Common myeloid progenitor, CD34-positive (primary cell): ENCODE results near the gene LIME1.

ENCODE experiments used
- CTCF ChIA-PET: fragments of 350-600 bp; sonication (Branson Sonifier 250); formaldehyde crosslinking; loops from one replicate; lab custom pipeline; 2021; ENCODE audit warnings: antibody characterized with exemption; lab: Charles Lee
- POLR2A ChIA-PET: fragments of 350-600 bp; sonication (Branson Sonifier 250); formaldehyde crosslinking; loops from one replicate; lab custom pipeline; 2021; ENCODE audit warnings: antibody characterized with exemption; lab: Charles Lee
- DNase-seq, 3 donors: peaks; one replicate each; pipeline versions ENCODE4 v3.0.0 to v3.0.0-alpha.2; 2013
- H3K27ac ChIP-seq, 2 experiments: 1 replicate in 1 of 2; 2 replicates in 1 of 2; pipeline ENCODE4 v1.7.0; 2013; ENCODE audit warnings: inconsistent platforms in 2 of 2, low read length in 2 of 2, mild to moderate bottlenecking in 2 of 2, low read depth in 1 of 2, moderate library complexity in 1 of 2; ENCODE audit not compliant: severe bottlenecking in 2 of 2, insufficient read depth in 1 of 2, poor library complexity in 1 of 2
- H3K27me3 ChIP-seq, 5 experiments: replicated peaks in 2 of 5; 1 replicate in 3 of 5; 2 replicates in 2 of 5; pipeline versions ENCODE4 v1.6.1 to v1.7.0; 2013; ENCODE audit warnings: low read length in 4 of 5, mild to moderate bottlenecking in 2 of 5, moderate library complexity in 2 of 5, inconsistent platforms in 1 of 5; ENCODE audit not compliant: insufficient read depth in 5 of 5, control insufficient read depth in 4 of 5
- H3K36me3 ChIP-seq, 4 experiments: 1 replicate in 2 of 4; 2 replicates in 2 of 4; pipeline versions ENCODE4 v1.6.1 to v1.7.0; 2013; ENCODE audit warnings: low read length in 3 of 4, control low read depth in 1 of 4, mild to moderate bottlenecking in 1 of 4; ENCODE audit not compliant: control insufficient read depth in 4 of 4, insufficient read depth in 4 of 4
- H3K4me1 ChIP-seq, 4 experiments: 1 replicate in 3 of 4; 2 replicates in 1 of 4; pipeline versions ENCODE4 v1.6.1 to v1.7.1; 2013; ENCODE audit warnings: low read length in 3 of 4, mild to moderate bottlenecking in 3 of 4, control low read depth in 1 of 4, inconsistent platforms in 1 of 4, moderate library complexity in 1 of 4; ENCODE audit not compliant: control insufficient read depth in 4 of 4, insufficient read depth in 4 of 4; ENCODE audit errors: control extremely low read depth in 1 of 4
- H3K4me3 ChIP-seq, 7 experiments: 1 replicate in 4 of 7; 2 replicates in 3 of 7; pipeline versions ENCODE4 v1.5.1 to v1.7.0; 2013; ENCODE audit warnings: mild to moderate bottlenecking in 7 of 7, low read length in 6 of 7, moderate library complexity in 6 of 7, inconsistent platforms in 2 of 7, low read depth in 2 of 7, control low read depth in 1 of 7; ENCODE audit not compliant: insufficient read depth in 4 of 7, control insufficient read depth in 1 of 7; ENCODE audit errors: extremely low read depth in 1 of 7
- H3K9me3 ChIP-seq, 5 experiments: 1 replicate in 4 of 5; 2 replicates in 1 of 5; pipeline versions ENCODE4 v1.6.1 to v1.7.1; 2013; ENCODE audit warnings: low read length in 4 of 5, mild to moderate bottlenecking in 2 of 5, inconsistent platforms in 1 of 5, low read depth in 1 of 5, moderate library complexity in 1 of 5; ENCODE audit not compliant: control insufficient read depth in 4 of 5, insufficient read depth in 2 of 5; ENCODE audit errors: control extremely low read depth in 1 of 5
- WGBS: methylation state at CpG from one replicate; pipeline ENCODE4 v1.1.5; 2013; ENCODE audit not compliant: insufficient coverage; 5-methylcytosine and 5-hydroxymethylcytosine counted together

Gene LIME1

GRCh38 chr20:63697868-63698545 is 38.5 kb upstream of the LIME1 start:
- no peak for DNase-seq
- ChIA-PET POLR2A (no interaction called here), CTCF (interaction anchor here (1.0 to 1.1 kb wide), 3 partner anchors 9 to 166 kb away, joined by 3 to 5 read pairs (median 3); partner anchors contain the start of genes ARFRP1 and ZGPAT)
- 87% methylated on average over 20 of the region's 40 CpGs for WGBS
- H3K36me3 ChIP-seq = peaks cover 0 to 23% (median 3%) of the 10 kb centered on the region in 4 experiments
- H3K4me1 ChIP-seq = peaks cover 0 to 21% (median 19%) of the 10 kb centered on the region in 4 experiments
- H3K4me3 ChIP-seq = no peak overlapping the region
- no peaks in the 10 kb centered on the region for H3K27me3 ChIP-seq
- H3K27ac ChIP-seq = no peak overlapping the region
- no peaks in the 10 kb centered on the region for H3K9me3 ChIP-seq

GRCh38 chr20:63698739-63699465 is 37.6 kb upstream of the LIME1 start:
- POLR2A ChIA-PET = no interaction called here
- no peaks in the 10 kb centered on the region for H3K27me3 ChIP-seq
- H3K27ac ChIP-seq = no peak overlapping the region
- H3K9me3 ChIP-seq = no peaks in the 10 kb centered on the region
- CTCF ChIA-PET = interaction anchor here (1.0 to 1.1 kb wide), 3 partner anchors 9 to 165 kb away, joined by 3 to 5 read pairs (median 3); partner anchors contain the start of genes ARFRP1 and ZGPAT
- WGBS = 88% methylated on average over 18 of the region's 19 CpGs
- H3K4me1 ChIP-seq = peaks cover 0 to 21% (median 19%) of the 10 kb centered on the region in 4 experiments
- no peak for DNase-seq
- H3K36me3 ChIP-seq = peaks cover 0 to 27% (median 6%) of the 10 kb centered on the region in 4 experiments
- H3K4me3 ChIP-seq = no peak overlapping the region

GRCh38 chr20:63699466-63700198 is 36.8 kb upstream of the LIME1 start:
- ChIA-PET POLR2A (no interaction called here), CTCF (interaction anchor here (1.1 kb wide), 1 partner anchor 9 kb away, joined by 5 read pairs; no protein-coding TSS in a partner anchor)
- DNase-seq = no peak
- Histone ChIP-seq H3K9me3 (no peaks in the 10 kb centered on the region), H3K4me1 (peaks cover 0 to 21% (median 19%) of the 10 kb centered on the region in 4 experiments), H3K27me3 (no peaks in the 10 kb centered on the region), H3K36me3 (peaks cover 0 to 28% (median 12%) of the 10 kb centered on the region in 4 experiments), H3K4me3 (no peak overlapping the region), H3K27ac (no peak overlapping the region)
- WGBS = 93% methylated on average over 20 of the region's 24 CpGs

- 97% methylated on average over 27 of the region's 43 CpGs for WGBS
- no peak overlapping the region for H3K4me3 ChIP-seq
- CTCF ChIA-PET = interaction anchor here (1.2 kb wide), 1 partner anchor 95 kb away, joined by 3 read pairs; no protein-coding TSS in a partner anchor
- H3K27me3 ChIP-seq = no peaks in the 10 kb centered on the region
- POLR2A ChIA-PET = no interaction called here
- H3K36me3 ChIP-seq = peaks cover 5 to 29% (median 20%) of the 10 kb centered on the region in 4 experiments
- H3K4me1 ChIP-seq = peaks cover 0 to 21% (median 19%) of the 10 kb centered on the region in 4 experiments
- no peaks in the 10 kb centered on the region for H3K9me3 ChIP-seq
- no peak overlapping the region for H3K27ac ChIP-seq
- no peak for DNase-seq
Measured at GRCh38 chr20:63700199-63701050, 36.0 kb upstream of the LIME1 start.

GRCh38 chr20:63701051-63701328 is 35.5 kb upstream of the LIME1 start:
- Histone ChIP-seq H3K27ac (no peak overlapping the region), H3K4me1 (peaks cover 0 to 18% (median 17%) of the 10 kb centered on the region in 4 experiments), H3K27me3 (no peaks in the 10 kb centered on the region), H3K4me3 (no peak overlapping the region), H3K36me3 (peaks cover 5 to 32% (median 25%) of the 10 kb centered on the region in 4 experiments), H3K9me3 (no peaks in the 10 kb centered on the region)
- WGBS = 92% methylated on average over 4 of the region's 5 CpGs
- ChIA-PET POLR2A (no interaction called here), CTCF (interaction anchor here (1.2 kb wide), 1 partner anchor 94 kb away, joined by 3 read pairs; no protein-coding TSS in a partner anchor)
- no peak for DNase-seq

- ChIA-PET POLR2A (interaction anchor here (0.6 kb wide), 1 partner anchor 11 kb away, joined by 3 read pairs; no protein-coding TSS in a partner anchor), CTCF (interaction anchor here (1.2 kb wide), 1 partner anchor 94 kb away, joined by 3 read pairs; no protein-coding TSS in a partner anchor)
- H3K4me1 ChIP-seq = peaks cover 4 to 19% (median 17%) of the 10 kb centered on the region in 4 experiments
- H3K36me3 ChIP-seq = peaks cover 5 to 37% (median 30%) of the 10 kb centered on the region in 4 experiments
- no peak overlapping the region for H3K27ac ChIP-seq
- DNase-seq = no peak
- H3K4me3 ChIP-seq = no peak overlapping the region
- H3K27me3 ChIP-seq = no peaks in the 10 kb centered on the region
- WGBS = over 99% methylated on average over 10 of the region's 14 CpGs
- H3K9me3 ChIP-seq = no peaks in the 10 kb centered on the region
Measured at GRCh38 chr20:63701329-63702035, 35.0 kb upstream of the LIME1 start.
